ENCODE results near the gene MIF4GD. TPM values are rescaled to one million over a fixed set of nuclear protein-coding genes. Genes with fewer than 3 reads are reported as not detected.

Gene MIF4GD
- total and polyA plus RNA-seq, 9 of the 15 experiments (the other 6 are each of a cell fraction or from before 2014, with no cell fraction given), result 11.8 to 63.8 (median 28.1) TPM

GRCh38 chr17:75289832-75290337 is 18.9 kb upstream of the MIF4GD start (continued):
- no peak for TF ChIP-seq E2F4 (CRISPR knock-in tag; IDR thresholded peaks at IDR 0.05; ENCODE audit: low read depth)
- no peak for TF ChIP-seq ZNF3 (CRISPR knock-in tag; IDR thresholded peaks at IDR 0.05)
- TF ChIP-seq MXD1 (CRISPR knock-in tag; IDR thresholded peaks at IDR 0.05; ENCODE audit: borderline replicate concordance, poor library complexity, severe bottlenecking), result no peak
- TF ChIP-seq NONO (IDR thresholded peaks at IDR 0.05; ENCODE audit: low read depth in 2 of 2, low read length in 1 of 2), result no peak
- TF ChIP-seq HDGF (IDR thresholded peaks at IDR 0.05), result no peak
- TF ChIP-seq CREB1 (IDR thresholded peaks at IDR 0.05), result peak; percentile 32; the same call in 1 of the 2 replicates
- TF ChIP-seq CREB1 (CRISPR knock-in tag; IDR thresholded peaks at IDR 0.05), result no peak
- TF ChIP-seq ZNF318 (IDR thresholded peaks at IDR 0.05; ENCODE audit: borderline replicate concordance in 1 of 2, low read depth in 1 of 2), result no peak
- no peak for TF ChIP-seq HNRNPL (IDR thresholded peaks at IDR 0.05; ENCODE audit: low read depth, low read length)
- TF ChIP-seq ZNF124 (CRISPR knock-in tag; IDR thresholded peaks at IDR 0.05), result no peak
- TF ChIP-seq POLR2A (conservative IDR thresholded peaks at IDR 0.05), result no peak
- TF ChIP-seq JUND (IDR thresholded peaks at IDR 0.05; ENCODE audit: borderline replicate concordance, low read depth, low read length), result peak; percentile 74
- peak; percentile 70 for TF ChIP-seq JUND (tag; IDR thresholded peaks at IDR 0.05; ENCODE audit: borderline replicate concordance, low read depth, low read length)
- no peak for TF ChIP-seq POLR2AphosphoS2 (IDR thresholded peaks at IDR 0.05; ENCODE audit: low read length)
- no peak for TF ChIP-seq SOX6 (IDR thresholded peaks at IDR 0.05)
- peak; percentile 59 for TF ChIP-seq POLR2AphosphoS5 (IDR thresholded peaks at IDR 0.05; ENCODE audit: control insufficient read depth, insufficient read depth, low read depth, low read length)

All from K562 (cell line).